Measurements from ENCODE around the gene GPC4.

The GPC4 gene

GRCh38 chrX:133294126-133294525 is 121.2 kb downstream of the GPC4 start (continued):
- TF ChIP-seq ZNF513 (tag by site-specific recombination; IDR thresholded peaks at IDR 0.05) (no peak), ZNF544 (tag by site-specific recombination; IDR thresholded peaks at IDR 0.05) (no peak), SP2 (tag by site-specific recombination; IDR thresholded peaks at IDR 0.05) (no peak), ZNF514 (tag by site-specific recombination; IDR thresholded peaks at IDR 0.05) (no peak), ZNF48 (tag by site-specific recombination; IDR thresholded peaks at IDR 0.05) (no peak), YY2 (tag by site-specific recombination; IDR thresholded peaks at IDR 0.05) (no peak), ZNF600 (tag by site-specific recombination; IDR thresholded peaks at IDR 0.05) (no peak), ZBTB20 (tag by site-specific recombination; IDR thresholded peaks at IDR 0.05) (no peak), SP7 (tag by site-specific recombination; IDR thresholded peaks at IDR 0.05) (no peak), KLF16 (tag by site-specific recombination; IDR thresholded peaks at IDR 0.05) (no peak)

GRCh38 chrX:133290076-133290475 is 125.2 kb downstream of the GPC4 start:
- TF ChIP-seq ZNF785 (tag by site-specific recombination; IDR thresholded peaks at IDR 0.05) (no peak), ZNF560 (tag by site-specific recombination; IDR thresholded peaks at IDR 0.05; ENCODE audit: borderline replicate concordance) (no peak), ZNF426 (tag by site-specific recombination; IDR thresholded peaks at IDR 0.05) (no peak), ZSCAN16 (tag by site-specific recombination; IDR thresholded peaks at IDR 0.05) (no peak)
- Histone ChIP-seq H3K9me3 (ENCODE audit: control insufficient read depth, insufficient read depth, low read depth, low read length) (no peaks in the 10 kb centered on the region; the same call in 1 of the 2 replicates), H3K27ac (ENCODE audit: extremely low read depth, low read depth, low read length) (no peak overlapping the region), H3K36me3 (ENCODE audit: control insufficient read depth in 2 of 2, insufficient read depth in 1 of 2, low read length in 2 of 2) (no peaks in the 10 kb centered on the region), H3K4me3 (ENCODE audit: low read depth, low read length) (no peak overlapping the region), H3K4me1 (ENCODE audit: control insufficient read depth, insufficient read depth, low read length) (no peaks in the 10 kb centered on the region)
- POLR2A ChIA-PET = no interaction called here
- CTCF ChIA-PET = no interaction called here

GRCh38 chrX:133287860-133288259 is 127.4 kb downstream of the GPC4 start:
- TF ChIP-seq ZNF776 (tag by site-specific recombination; IDR thresholded peaks at IDR 0.05; ENCODE audit: borderline replicate concordance) = no peak
- no peak for TF ChIP-seq ZNF132 (tag by site-specific recombination; IDR thresholded peaks at IDR 0.05; ENCODE audit: borderline replicate concordance)
- no peak for TF ChIP-seq ZNF76 (tag by site-specific recombination; IDR thresholded peaks at IDR 0.05; ENCODE audit: borderline replicate concordance, low read depth)
- no peak for TF ChIP-seq ZBTB8A (tag by site-specific recombination; IDR thresholded peaks at IDR 0.05)
- no peak for TF ChIP-seq ZNF624 (tag by site-specific recombination; IDR thresholded peaks at IDR 0.05)
- no peak for TF ChIP-seq ZFHX2 (tag by site-specific recombination; conservative IDR thresholded peaks at IDR 0.05)
- no peak for TF ChIP-seq ZNF280D (tag by site-specific recombination; IDR thresholded peaks at IDR 0.05)
- TF ChIP-seq ZNF571 (tag by site-specific recombination; IDR thresholded peaks at IDR 0.05) = no peak
- TF ChIP-seq ZNF561 (tag by site-specific recombination; IDR thresholded peaks at IDR 0.05; ENCODE audit: borderline replicate concordance) = no peak
- no peaks in the 10 kb centered on the region for H3K4me1 ChIP-seq (ENCODE audit: control insufficient read depth, insufficient read depth, low read length)
- ChIA-PET CTCF (interaction anchor here (1.2 to 1.4 kb wide), 2 partner anchors 17 to 61 kb away, joined by 4 to 5 read pairs; no protein-coding TSS in a partner anchor), POLR2A (no interaction called here)
- H3K4me3 ChIP-seq (ENCODE audit: low read depth, low read length) = no peak overlapping the region
- no peak overlapping the region for H3K27ac ChIP-seq (ENCODE audit: extremely low read depth, low read depth, low read length)
- no peaks in the 10 kb centered on the region for H3K36me3 ChIP-seq (ENCODE audit: control insufficient read depth in 2 of 2, insufficient read depth in 1 of 2, low read length in 2 of 2)
- no peaks in the 10 kb centered on the region; the same call in 1 of the 2 replicates for H3K9me3 ChIP-seq (ENCODE audit: control insufficient read depth, insufficient read depth, low read depth, low read length)

Data from HEK293 (cell line).